Astrocyte (in vitro differentiated cells and primary cell): ENCODE results near the gene HEMK1.

Source experiments
- EZH2 ChIP-seq: IDR thresholded peaks from 2 replicates; pipeline ENCODE4 v1.6.1; 2012; ENCODE audit warnings: mild to moderate bottlenecking, low read length, inconsistent platforms; ENCODE audit not compliant: insufficient read depth
- TF ChIP-seq, protein P1 (sequence below): IDR thresholded peaks from 2 replicates; pipeline ENCODE4 v1.5.1; 2011; ENCODE audit warnings: low read depth, mild to moderate bottlenecking, inconsistent platforms, low read length, moderate library complexity; ENCODE audit not compliant: insufficient read depth

- TF ChIP-seq, protein P1, sequence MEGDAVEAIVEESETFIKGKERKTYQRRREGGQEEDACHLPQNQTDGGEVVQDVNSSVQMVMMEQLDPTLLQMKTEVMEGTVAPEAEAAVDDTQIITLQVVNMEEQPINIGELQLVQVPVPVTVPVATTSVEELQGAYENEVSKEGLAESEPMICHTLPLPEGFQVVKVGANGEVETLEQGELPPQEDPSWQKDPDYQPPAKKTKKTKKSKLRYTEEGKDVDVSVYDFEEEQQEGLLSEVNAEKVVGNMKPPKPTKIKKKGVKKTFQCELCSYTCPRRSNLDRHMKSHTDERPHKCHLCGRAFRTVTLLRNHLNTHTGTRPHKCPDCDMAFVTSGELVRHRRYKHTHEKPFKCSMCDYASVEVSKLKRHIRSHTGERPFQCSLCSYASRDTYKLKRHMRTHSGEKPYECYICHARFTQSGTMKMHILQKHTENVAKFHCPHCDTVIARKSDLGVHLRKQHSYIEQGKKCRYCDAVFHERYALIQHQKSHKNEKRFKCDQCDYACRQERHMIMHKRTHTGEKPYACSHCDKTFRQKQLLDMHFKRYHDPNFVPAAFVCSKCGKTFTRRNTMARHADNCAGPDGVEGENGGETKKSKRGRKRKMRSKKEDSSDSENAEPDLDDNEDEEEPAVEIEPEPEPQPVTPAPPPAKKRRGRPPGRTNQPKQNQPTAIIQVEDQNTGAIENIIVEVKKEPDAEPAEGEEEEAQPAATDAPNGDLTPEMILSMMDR = no peak
- TF ChIP-seq EZH2 = no peak
These were observed 21.9 kb downstream of the HEMK1 start for GRCh38 chr3:50591196-50591741.
